ENCODE results near the gene PLXNA4. TPM values are rescaled to one million over a fixed set of nuclear protein-coding genes. Genes with fewer than 3 reads are reported as not detected.

The PLXNA4 gene
- total RNA-seq, 2 donors from 2014 or later = 0.41 to 2.8 TPM

DNA sequence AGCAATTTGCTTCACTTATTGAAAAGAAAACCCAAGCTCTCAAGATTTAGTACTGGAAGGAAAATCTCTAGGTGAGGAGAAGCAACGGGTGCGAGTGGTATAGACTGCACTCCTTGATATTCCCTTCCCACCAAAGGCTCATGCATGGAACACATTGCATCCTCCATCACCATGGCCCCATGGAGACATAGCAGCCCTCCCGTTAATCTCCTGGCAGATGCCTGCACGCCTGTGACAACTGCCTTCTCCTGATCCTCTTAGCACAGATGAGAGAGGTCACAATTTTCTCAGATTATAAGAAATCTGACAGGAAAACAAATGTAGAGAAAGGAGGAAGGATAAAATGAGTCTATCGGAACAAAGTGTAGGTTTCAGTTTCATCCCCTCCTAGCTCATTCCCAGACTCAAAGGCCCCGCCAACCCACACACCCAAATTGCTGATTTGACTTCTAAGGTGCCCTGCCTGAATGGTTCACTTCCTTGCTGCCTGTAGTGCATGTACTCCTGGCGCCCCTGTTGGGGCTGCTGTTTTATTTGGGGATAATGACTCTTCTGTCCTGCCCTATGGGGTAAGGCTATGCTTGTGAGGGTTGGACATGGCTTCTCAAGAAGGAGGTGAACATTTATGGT is 50.0 kb downstream of the PLXNA4 start:
- DNase-seq (ENCODE audit: low spot score) = no peak
- no peaks in the 10 kb centered on the region for H3K4me1 ChIP-seq (replicated peaks)
- intact Hi-C loops (cut with DNase I) = no loop called here
- WGBS = 89% methylated on average over 7 of the region's 7 CpGs
- no peak overlapping the region for H3K4me3 ChIP-seq
- H3K27me3 ChIP-seq (replicated peaks; ENCODE audit: insufficient read depth) = no peaks in the 10 kb centered on the region
- no peak overlapping the region for H3K27ac ChIP-seq
- TF ChIP-seq, protein P1, sequence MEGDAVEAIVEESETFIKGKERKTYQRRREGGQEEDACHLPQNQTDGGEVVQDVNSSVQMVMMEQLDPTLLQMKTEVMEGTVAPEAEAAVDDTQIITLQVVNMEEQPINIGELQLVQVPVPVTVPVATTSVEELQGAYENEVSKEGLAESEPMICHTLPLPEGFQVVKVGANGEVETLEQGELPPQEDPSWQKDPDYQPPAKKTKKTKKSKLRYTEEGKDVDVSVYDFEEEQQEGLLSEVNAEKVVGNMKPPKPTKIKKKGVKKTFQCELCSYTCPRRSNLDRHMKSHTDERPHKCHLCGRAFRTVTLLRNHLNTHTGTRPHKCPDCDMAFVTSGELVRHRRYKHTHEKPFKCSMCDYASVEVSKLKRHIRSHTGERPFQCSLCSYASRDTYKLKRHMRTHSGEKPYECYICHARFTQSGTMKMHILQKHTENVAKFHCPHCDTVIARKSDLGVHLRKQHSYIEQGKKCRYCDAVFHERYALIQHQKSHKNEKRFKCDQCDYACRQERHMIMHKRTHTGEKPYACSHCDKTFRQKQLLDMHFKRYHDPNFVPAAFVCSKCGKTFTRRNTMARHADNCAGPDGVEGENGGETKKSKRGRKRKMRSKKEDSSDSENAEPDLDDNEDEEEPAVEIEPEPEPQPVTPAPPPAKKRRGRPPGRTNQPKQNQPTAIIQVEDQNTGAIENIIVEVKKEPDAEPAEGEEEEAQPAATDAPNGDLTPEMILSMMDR (IDR thresholded peaks at IDR 0.05) = no peak
- TF ChIP-seq POLR2A (IDR thresholded peaks at IDR 0.05) (no peak), POLR2AphosphoS5 (IDR thresholded peaks at IDR 0.05) (no peak)
- no peaks in the 10 kb centered on the region for H3K9me3 ChIP-seq
- no peaks in the 10 kb centered on the region for H3K36me3 ChIP-seq

DNA sequence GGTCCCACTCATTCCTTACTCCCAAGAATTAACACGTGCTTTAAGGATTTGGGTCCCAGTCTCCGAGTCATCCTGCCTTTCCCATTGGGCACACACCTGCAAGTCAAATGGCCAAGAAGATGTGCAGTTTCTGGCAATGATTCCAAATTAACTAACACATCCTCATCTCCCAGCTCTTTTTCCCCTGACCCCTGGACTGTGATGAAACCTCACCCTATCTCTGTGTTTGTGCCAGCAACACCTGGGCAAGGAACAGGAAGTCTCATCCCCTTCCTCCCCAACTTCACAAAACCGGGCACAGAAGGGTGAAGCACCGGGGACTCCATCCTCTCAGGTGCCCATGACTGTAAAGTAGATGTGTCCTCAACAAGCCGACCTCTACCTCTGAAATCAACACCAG is 54.8 kb downstream of the PLXNA4 start:
- H3K4me3 ChIP-seq = no peak overlapping the region
- no peaks in the 10 kb centered on the region for H3K4me1 ChIP-seq (replicated peaks)
- WGBS = 85% methylated on average over 5 of the region's 5 CpGs
- DNase-seq (ENCODE audit: low spot score) = no peak
- TF ChIP-seq POLR2A (IDR thresholded peaks at IDR 0.05) = no peak
- TF ChIP-seq, protein P1 (IDR thresholded peaks at IDR 0.05) = no peak
- TF ChIP-seq POLR2AphosphoS5 (IDR thresholded peaks at IDR 0.05) = no peak
- intact Hi-C loops (cut with DNase I) = no loop called here
- H3K36me3 ChIP-seq = no peaks in the 10 kb centered on the region
- H3K9me3 ChIP-seq = no peaks in the 10 kb centered on the region
- H3K27me3 ChIP-seq (replicated peaks; ENCODE audit: insufficient read depth) = no peaks in the 10 kb centered on the region
- H3K27ac ChIP-seq = no peak overlapping the region

DNA sequence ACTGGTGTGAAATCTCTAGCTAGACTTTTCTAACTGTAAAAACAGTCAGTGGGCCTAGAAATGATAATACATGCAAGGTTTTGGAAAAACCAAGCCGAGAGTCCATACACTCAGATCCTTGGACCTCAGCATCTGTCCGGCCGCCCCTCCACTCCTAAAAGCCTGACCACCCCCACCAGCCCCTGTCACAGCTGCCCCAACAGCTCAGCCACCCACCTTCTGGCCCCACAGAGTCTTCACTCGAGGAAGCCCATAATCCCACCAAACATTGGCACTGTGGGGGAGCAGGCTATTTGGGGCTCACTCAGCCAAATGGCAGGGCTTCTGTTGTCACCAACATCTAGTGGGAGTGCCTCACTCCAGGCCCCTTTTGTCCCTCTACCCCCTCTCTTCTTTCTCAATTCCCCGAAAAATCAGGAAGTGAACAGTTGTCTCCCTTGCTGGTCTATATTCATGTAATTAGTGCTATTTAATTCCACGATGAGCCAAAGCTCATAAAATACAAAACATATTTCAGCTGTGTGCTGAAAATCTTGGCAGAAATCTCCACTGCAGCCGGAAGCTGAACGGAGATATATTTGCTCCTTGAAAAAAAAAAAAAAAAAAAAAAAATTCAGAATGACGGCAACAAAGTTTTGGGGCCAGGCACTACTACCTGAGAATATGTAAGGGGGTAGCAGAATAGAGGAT is 55.5 kb downstream of the PLXNA4 start:
- no peak for DNase-seq (ENCODE audit: low spot score)
- H3K4me3 ChIP-seq = no peak overlapping the region
- H3K9me3 ChIP-seq = no peaks in the 10 kb centered on the region
- TF ChIP-seq POLR2A (IDR thresholded peaks at IDR 0.05) (no peak), POLR2AphosphoS5 (IDR thresholded peaks at IDR 0.05) (no peak)
- TF ChIP-seq, protein P1 (IDR thresholded peaks at IDR 0.05) = no peak
- intact Hi-C loops (cut with DNase I) = no loop called here
- H3K27me3 ChIP-seq (replicated peaks; ENCODE audit: insufficient read depth) = no peaks in the 10 kb centered on the region
- WGBS = 53% methylated on average over 9 of the region's 9 CpGs
- no peaks in the 10 kb centered on the region for H3K36me3 ChIP-seq
- no peaks in the 10 kb centered on the region for H3K4me1 ChIP-seq (replicated peaks)
- no peak overlapping the region for H3K27ac ChIP-seq

DNA sequence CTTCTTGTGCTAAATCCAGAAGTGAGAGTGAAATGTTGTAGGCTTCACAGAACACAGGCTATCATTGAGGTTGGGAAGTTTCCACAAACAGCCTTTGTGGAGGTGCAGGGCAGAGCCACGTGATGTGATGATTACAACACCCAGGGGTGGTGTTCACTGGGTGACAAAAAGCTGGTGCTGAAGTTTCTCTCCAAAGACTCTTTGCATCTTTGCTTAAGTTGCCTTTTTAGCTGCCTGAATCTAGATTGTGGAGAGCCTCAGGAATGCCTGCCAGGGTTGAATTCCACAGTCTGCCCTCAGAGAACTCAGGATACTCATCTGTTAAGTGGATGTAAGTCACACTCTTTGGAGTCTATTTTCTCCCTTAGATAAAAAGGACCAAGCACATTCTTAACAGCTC is 56.3 kb downstream of the PLXNA4 start:
- Histone ChIP-seq H3K36me3 (no peaks in the 10 kb centered on the region), H3K4me3 (no peak overlapping the region), H3K4me1 (replicated peaks) (no peaks in the 10 kb centered on the region), H3K27ac (no peak overlapping the region), H3K27me3 (replicated peaks; ENCODE audit: insufficient read depth) (no peaks in the 10 kb centered on the region), H3K9me3 (no peaks in the 10 kb centered on the region)
- DNase-seq (ENCODE audit: low spot score) = no peak
- intact Hi-C loops (cut with DNase I) = no loop called here
- 73% methylated on average over 1 of the region's 1 CpG for WGBS
- no peak for TF ChIP-seq POLR2AphosphoS5 (IDR thresholded peaks at IDR 0.05)
- TF ChIP-seq POLR2A (IDR thresholded peaks at IDR 0.05) = no peak
- TF ChIP-seq, protein P1 (IDR thresholded peaks at IDR 0.05) = no peak

DNA sequence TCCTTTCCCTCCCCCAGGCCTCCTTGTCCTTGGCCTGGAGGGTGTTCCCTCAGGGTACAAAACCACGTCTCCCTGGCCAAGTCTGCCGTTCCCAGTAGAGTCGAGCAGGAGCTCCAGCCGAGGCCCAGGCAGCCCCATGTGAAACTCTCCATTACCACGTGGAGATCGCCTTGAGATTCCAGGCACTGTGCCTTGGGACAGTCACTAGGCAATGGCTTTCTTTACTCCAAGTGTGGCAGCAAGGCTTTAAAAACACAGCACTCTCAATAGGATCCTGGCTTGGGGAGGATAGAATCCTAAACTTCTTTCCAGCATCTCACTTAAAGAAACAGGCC is 57.5 kb downstream of the PLXNA4 start:
- no peaks in the 10 kb centered on the region for H3K9me3 ChIP-seq
- H3K27me3 ChIP-seq (replicated peaks; ENCODE audit: insufficient read depth) = no peaks in the 10 kb centered on the region
- no peak for DNase-seq (ENCODE audit: low spot score)
- intact Hi-C loops (cut with DNase I) = no loop called here
- TF ChIP-seq, protein P1 (IDR thresholded peaks at IDR 0.05) = no peak
- no peak overlapping the region for H3K4me3 ChIP-seq
- H3K36me3 ChIP-seq = no peaks in the 10 kb centered on the region
- WGBS = 69% methylated on average over 6 of the region's 6 CpGs
- no peaks in the 10 kb centered on the region for H3K4me1 ChIP-seq (replicated peaks)
- H3K27ac ChIP-seq = no peak overlapping the region

Data from prostate gland (tissue), 2 donors.